ENCODE data around the gene ALX3.

- TF ChIP-seq, protein P1, sequence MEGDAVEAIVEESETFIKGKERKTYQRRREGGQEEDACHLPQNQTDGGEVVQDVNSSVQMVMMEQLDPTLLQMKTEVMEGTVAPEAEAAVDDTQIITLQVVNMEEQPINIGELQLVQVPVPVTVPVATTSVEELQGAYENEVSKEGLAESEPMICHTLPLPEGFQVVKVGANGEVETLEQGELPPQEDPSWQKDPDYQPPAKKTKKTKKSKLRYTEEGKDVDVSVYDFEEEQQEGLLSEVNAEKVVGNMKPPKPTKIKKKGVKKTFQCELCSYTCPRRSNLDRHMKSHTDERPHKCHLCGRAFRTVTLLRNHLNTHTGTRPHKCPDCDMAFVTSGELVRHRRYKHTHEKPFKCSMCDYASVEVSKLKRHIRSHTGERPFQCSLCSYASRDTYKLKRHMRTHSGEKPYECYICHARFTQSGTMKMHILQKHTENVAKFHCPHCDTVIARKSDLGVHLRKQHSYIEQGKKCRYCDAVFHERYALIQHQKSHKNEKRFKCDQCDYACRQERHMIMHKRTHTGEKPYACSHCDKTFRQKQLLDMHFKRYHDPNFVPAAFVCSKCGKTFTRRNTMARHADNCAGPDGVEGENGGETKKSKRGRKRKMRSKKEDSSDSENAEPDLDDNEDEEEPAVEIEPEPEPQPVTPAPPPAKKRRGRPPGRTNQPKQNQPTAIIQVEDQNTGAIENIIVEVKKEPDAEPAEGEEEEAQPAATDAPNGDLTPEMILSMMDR (IDR thresholded peaks at IDR 0.05): no peak
- no peak for TF ChIP-seq EP300 (IDR thresholded peaks at IDR 0.05)
Observed at GRCh38 chr1:110107867-110108469, 37.5 kb upstream of the ALX3 start.

All from tibial nerve (tissue), 4 donors.